Colonic mucosa (tissue), 4 donors: ENCODE measurements around the gene NUP62CL. TPM values are rescaled to one million over a fixed set of nuclear protein-coding genes. Genes with fewer than 3 reads are reported as not detected.

ENCODE experiments used
- DNase-seq: peaks from one replicate; pipeline ENCODE4 v3.0.0-alpha.2; 2020
- H3K27ac ChIP-seq: fragments of 200-600 bp; one replicate; pipeline ENCODE4 v1.8.0; 2021
- H3K27me3 ChIP-seq: fragments of 200-600 bp; one replicate; pipeline ENCODE4 v1.8.0; 2021
- H3K36me3 ChIP-seq: fragments of 200-600 bp; one replicate; pipeline ENCODE4 v1.8.0; 2021
- H3K4me1 ChIP-seq: fragments of 200-600 bp; one replicate; pipeline ENCODE4 v1.8.0; 2021; ENCODE audit warnings: mild to moderate bottlenecking
- H3K4me3 ChIP-seq: fragments of 200-600 bp; one replicate; pipeline ENCODE4 v1.8.0; 2021
- H3K9ac ChIP-seq, 2 donors: one replicate each; pipeline ENCODE4 v1.7.0; 2013; ENCODE audit warnings: control low read depth in 2 of 2, low read depth in 2 of 2, low read length in 2 of 2
- H3K9me3 ChIP-seq: fragments of 200-600 bp; one replicate; pipeline ENCODE4 v1.8.0; 2021
- intact Hi-C: fragments of 100-400 bp; cut with DNase I; formaldehyde crosslinking; loops from one replicate; pipeline ENCODE4 v1.14.1; 2022
- total RNA-seq, 2 donors: library from RNA; stranded (reverse); fragmentation: NEBNext Ultra II Directional in 1 of 2; extraction: Animal tissue kit (Norgen Biotek cat#: 25700) in 1 of 2; gene quantifications; one replicate each; pipeline ENCODE4 v1.2.1, GENCODE V29; 2021
- TF ChIP-seq, protein P1 (sequence below): fragments of 200-600 bp; IDR thresholded peaks from one replicate; pipeline ENCODE4 v1.8.0; 2022; ENCODE audit warnings: antibody characterized with exemption, mild to moderate bottlenecking
- donor health status: healthy.
- donor health status: DM: no; HTN: no; CAD: no.
- donor health status: DM: no; HTN: no; CAD: no.

The NUP62CL gene
- total RNA-seq, 2 donors from 2014 or later = 3.7 to 5.6 TPM

DNA sequence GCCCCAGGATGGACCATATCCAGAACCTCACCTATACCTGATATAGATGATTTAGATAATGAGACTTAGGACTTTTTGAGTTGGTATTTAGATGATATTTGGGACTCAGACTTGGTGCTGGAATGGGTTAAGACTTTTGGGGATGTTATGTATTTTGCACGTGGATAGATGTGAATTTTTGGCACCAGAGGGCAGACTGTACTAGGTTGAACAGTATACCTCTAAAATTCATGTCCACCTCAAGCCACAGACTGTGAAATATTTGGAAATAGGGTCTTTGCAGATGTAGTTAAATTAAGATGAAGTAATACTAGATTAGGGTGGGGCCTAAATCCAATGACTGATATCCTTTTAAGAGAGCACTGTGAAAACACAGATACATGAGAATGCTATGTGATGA, 103.3 kb downstream of the NUP62CL start:
- intact Hi-C loops = no loop called here
- no peaks in the 10 kb centered on the region for H3K36me3 ChIP-seq
- no peaks in the 10 kb centered on the region for H3K4me1 ChIP-seq
- DNase-seq = no peak
- TF ChIP-seq, protein P1, sequence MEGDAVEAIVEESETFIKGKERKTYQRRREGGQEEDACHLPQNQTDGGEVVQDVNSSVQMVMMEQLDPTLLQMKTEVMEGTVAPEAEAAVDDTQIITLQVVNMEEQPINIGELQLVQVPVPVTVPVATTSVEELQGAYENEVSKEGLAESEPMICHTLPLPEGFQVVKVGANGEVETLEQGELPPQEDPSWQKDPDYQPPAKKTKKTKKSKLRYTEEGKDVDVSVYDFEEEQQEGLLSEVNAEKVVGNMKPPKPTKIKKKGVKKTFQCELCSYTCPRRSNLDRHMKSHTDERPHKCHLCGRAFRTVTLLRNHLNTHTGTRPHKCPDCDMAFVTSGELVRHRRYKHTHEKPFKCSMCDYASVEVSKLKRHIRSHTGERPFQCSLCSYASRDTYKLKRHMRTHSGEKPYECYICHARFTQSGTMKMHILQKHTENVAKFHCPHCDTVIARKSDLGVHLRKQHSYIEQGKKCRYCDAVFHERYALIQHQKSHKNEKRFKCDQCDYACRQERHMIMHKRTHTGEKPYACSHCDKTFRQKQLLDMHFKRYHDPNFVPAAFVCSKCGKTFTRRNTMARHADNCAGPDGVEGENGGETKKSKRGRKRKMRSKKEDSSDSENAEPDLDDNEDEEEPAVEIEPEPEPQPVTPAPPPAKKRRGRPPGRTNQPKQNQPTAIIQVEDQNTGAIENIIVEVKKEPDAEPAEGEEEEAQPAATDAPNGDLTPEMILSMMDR = no peak
- H3K4me3 ChIP-seq = no peak overlapping the region
- no peaks in the 10 kb centered on the region for H3K9me3 ChIP-seq
- no peak overlapping the region for H3K27ac ChIP-seq
- no peak overlapping the region for H3K9ac ChIP-seq
- no peaks in the 10 kb centered on the region for H3K27me3 ChIP-seq

DNA sequence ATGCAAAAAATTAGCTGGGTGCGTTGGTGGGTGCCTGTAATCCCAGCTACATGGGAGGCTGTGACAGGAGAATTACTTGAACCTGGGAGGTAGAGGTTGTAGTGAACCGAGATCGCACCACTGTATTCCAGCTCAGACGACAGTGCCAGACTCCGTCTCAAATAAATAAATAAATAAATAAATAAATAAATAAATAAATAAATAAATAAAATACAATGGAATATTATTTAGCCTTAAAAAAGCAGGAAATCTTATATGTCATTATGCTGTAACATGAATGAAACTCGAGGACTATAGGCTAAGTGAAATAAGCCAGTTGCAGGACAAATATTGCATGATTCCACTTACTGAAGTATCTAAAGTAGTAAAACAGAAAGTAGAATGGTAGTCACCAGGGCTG, 130.1 kb downstream of the NUP62CL start:
- DNase-seq = no peak
- no peaks in the 10 kb centered on the region for H3K9me3 ChIP-seq
- no peaks in the 10 kb centered on the region for H3K27me3 ChIP-seq
- TF ChIP-seq, protein P1 = no peak
- no peak overlapping the region for H3K9ac ChIP-seq
- intact Hi-C loops = no loop called here
- no peak overlapping the region for H3K4me3 ChIP-seq
- H3K36me3 ChIP-seq = no peaks in the 10 kb centered on the region
- no peaks in the 10 kb centered on the region for H3K4me1 ChIP-seq
- H3K27ac ChIP-seq = no peak overlapping the region

Other genes starting within 250 kb of the NUP62CL start
- 10 to 100 TPM; 11.2 to 11.3 TPM for gene MORC4, start 206.2 kb downstream of the NUP62CL start, total RNA-seq
- 10 to 100 TPM; 14.3 to 21.9 TPM for gene RBM41, start 87.6 kb downstream of the NUP62CL start, total RNA-seq
- gene DNAAF6, start 178 bp upstream of the NUP62CL start, total RNA-seq = not detected
- gene FRMPD3, start 243.2 kb upstream of the NUP62CL start, total RNA-seq = under 1 TPM; 0.13 to 0.42 TPM